H1 (cell line): ENCODE results near the gene QSOX1. TPM values are rescaled to one million over a fixed set of nuclear protein-coding genes. Genes with fewer than 3 reads are reported as not detected.

Experiments used
- CTCF ChIA-PET: fragments of 300-600 bp; sonication (Branson Sonifier 250); formaldehyde crosslinking; loops from one replicate; lab custom pipeline; 2021; ENCODE audit not compliant: partially characterized antibody; lab: Charles Lee
- POLR2A ChIA-PET: fragments of 300-600 bp; sonication (Branson Sonifier 250); formaldehyde crosslinking; loops from one replicate; lab custom pipeline; 2021; ENCODE audit warnings: inconsistent platforms; ENCODE audit not compliant: partially characterized antibody; lab: Charles Lee
- DNase-seq, 2 experiments: peaks; one replicate each; pipeline versions ENCODE4 v3.0.0 to v3.0.0-alpha.2; 2010 to 2022; ENCODE audit warnings: low spot score in 2 of 2, low read depth in 1 of 2, mixed read lengths in 1 of 2
- FAIRE-seq: peaks from 2 replicates; lab custom pipeline; 2011; peaks lifted over from hg19 to GRCh38; lab: Jason Lieb, UNC
- H2AFZ ChIP-seq: 2 replicates; pipeline ENCODE4 v1.8.1; 2012; ENCODE audit warnings: low read length, inconsistent platforms
- H2AK5ac ChIP-seq: 2 replicates; pipeline ENCODE4 v1.6.1; 2013; ENCODE audit warnings: low read depth, low read length
- H2BK120ac ChIP-seq: replicated peaks from 2 replicates; pipeline ENCODE3; 2013; ENCODE audit warnings: low read depth, low read length, inconsistent platforms
- H2BK12ac ChIP-seq: 2 replicates; pipeline ENCODE4 v1.6.1; 2013; ENCODE audit warnings: low read depth, low read length
- H2BK15ac ChIP-seq: 2 replicates; pipeline ENCODE4 v1.6.1; 2013; ENCODE audit warnings: low read length
- H2BK20ac ChIP-seq: 2 replicates; pipeline ENCODE4 v1.6.1; 2013; ENCODE audit warnings: low read length
- H2BK5ac ChIP-seq: 2 replicates; pipeline ENCODE4 v1.6.1; 2013; ENCODE audit warnings: low read depth, low read length
- H3K14ac ChIP-seq: 2 replicates; pipeline ENCODE4 v1.6.1; 2013; ENCODE audit warnings: inconsistent platforms; ENCODE audit not compliant: insufficient read length
- H3K18ac ChIP-seq: 2 replicates; pipeline ENCODE4 v1.6.1; 2013; ENCODE audit warnings: low read length; ENCODE audit errors: extremely low read depth
- H3K23ac ChIP-seq: 2 replicates; pipeline ENCODE4 v1.6.1; 2013; ENCODE audit warnings: inconsistent platforms; ENCODE audit not compliant: insufficient read length
- H3K23me2 ChIP-seq: 2 replicates; pipeline ENCODE4 v1.6.1; 2013; ENCODE audit warnings: low read depth, low read length
- H3K27ac ChIP-seq: 2 replicates; pipeline ENCODE4 v1.6.1; 2011; ENCODE audit warnings: low read depth, low read length, inconsistent platforms
- H3K27me3 ChIP-seq, 4 experiments: replicated peaks in 1 of 4; 1 replicate in 1 of 4; 2 replicates in 3 of 4; pipeline versions ENCODE4 v1.6.1 to v1.8.1; 2011 to 2013; ENCODE audit warnings: low read length in 3 of 4, mild to moderate bottlenecking in 3 of 4, inconsistent platforms in 2 of 4, mixed read lengths in 2 of 4, moderate library complexity in 1 of 4; ENCODE audit not compliant: control insufficient read depth in 3 of 4, insufficient read depth in 3 of 4; ENCODE audit errors: extremely low read depth in 1 of 4
- H3K36me3 ChIP-seq, 4 experiments: 2 replicates each; pipeline versions ENCODE4 v1.6.1 to v1.8.1; 2011 to 2013; ENCODE audit warnings: mild to moderate bottlenecking in 4 of 4, low read length in 3 of 4, moderate library complexity in 2 of 4, control low read depth in 1 of 4, inconsistent platforms in 1 of 4; ENCODE audit not compliant: insufficient read depth in 4 of 4, control insufficient read depth in 2 of 4
- H3K4ac ChIP-seq: replicated peaks from 2 replicates; pipeline ENCODE3; 2013; ENCODE audit warnings: low read length, low read depth, mixed read lengths, inconsistent platforms; ENCODE audit not compliant: insufficient read length
- H3K4me1 ChIP-seq, 4 experiments: replicated peaks in 1 of 4; 1 replicate in 1 of 4; 2 replicates in 3 of 4; pipeline versions ENCODE4 v1.6.1 to v1.8.1; 2011 to 2013; ENCODE audit warnings: low read length in 3 of 4, inconsistent platforms in 2 of 4, mixed read lengths in 1 of 4; ENCODE audit not compliant: insufficient read depth in 4 of 4, control insufficient read depth in 3 of 4
- H3K4me2 ChIP-seq, 2 experiments: 2 replicates each; pipeline versions ENCODE4 v1.6.1 to v1.8.1; 2011 to 2013; ENCODE audit warnings: low read depth in 2 of 2, low read length in 2 of 2, control low read depth in 1 of 2, inconsistent platforms in 1 of 2, mild to moderate bottlenecking in 1 of 2; ENCODE audit not compliant: insufficient read depth in 1 of 2
- H3K4me3 ChIP-seq, 4 experiments: fragments of 200-600, 300-600 bp in 1 of 4; sonication (generic), shearing (Covaris generic), sonication (Bioruptor Twin) in 1 of 4; 2 replicates each; pipeline versions ENCODE4 v1.5.1 to v1.8.1; 2011 to 2016; ENCODE audit warnings: low read length in 4 of 4, low read depth in 3 of 4, control low read depth in 2 of 4, inconsistent platforms in 2 of 4, mild to moderate bottlenecking in 2 of 4, mixed read lengths in 1 of 4, moderate library complexity in 1 of 4; ENCODE audit not compliant: insufficient read depth in 2 of 4; ENCODE audit errors: extremely low read depth in 1 of 4
- H3K56ac ChIP-seq: replicated peaks from 2 replicates; pipeline ENCODE3; 2013; ENCODE audit warnings: low read depth, mild to moderate bottlenecking, mixed read lengths, low read length, inconsistent platforms; ENCODE audit not compliant: insufficient read length
- H3K79me1 ChIP-seq: 2 replicates; pipeline ENCODE4 v1.6.1; 2013; ENCODE audit warnings: low read depth, low read length, control low read depth
- H3K79me2 ChIP-seq, 2 experiments: 2 replicates each; pipeline versions ENCODE4 v1.6.1 to v1.8.1; 2012 to 2013; ENCODE audit warnings: low read length in 2 of 2, mild to moderate bottlenecking in 2 of 2, inconsistent platforms in 1 of 2; ENCODE audit not compliant: insufficient read depth in 2 of 2, control insufficient read depth in 1 of 2
- H3K9ac ChIP-seq, 4 experiments: replicated peaks in 1 of 4; 1 replicate in 1 of 4; 2 replicates in 3 of 4; pipeline versions ENCODE4 v1.6.1 to v1.8.1; 2011 to 2013; ENCODE audit warnings: low read depth in 3 of 4, low read length in 3 of 4, control low read depth in 2 of 4, mild to moderate bottlenecking in 2 of 4, moderate library complexity in 2 of 4, inconsistent platforms in 1 of 4; ENCODE audit errors: extremely low read depth in 1 of 4
- H3K9me3 ChIP-seq, 2 experiments: 2 replicates each; pipeline versions ENCODE4 v1.6.1 to v1.8.1; 2012 to 2013; ENCODE audit warnings: mild to moderate bottlenecking in 2 of 2, moderate library complexity in 2 of 2, control low read depth in 1 of 2, inconsistent platforms in 1 of 2, low read depth in 1 of 2, low read length in 1 of 2, mixed read lengths in 1 of 2; ENCODE audit not compliant: insufficient read depth in 2 of 2
- H4K20me1 ChIP-seq, 2 experiments: replicated peaks in 1 of 2; 2 replicates each; pipeline versions ENCODE3 to v1.8.1; 2011 to 2013; ENCODE audit warnings: inconsistent platforms in 2 of 2, low read length in 2 of 2, mild to moderate bottlenecking in 1 of 2; ENCODE audit not compliant: insufficient read depth in 2 of 2, control insufficient read depth in 1 of 2
- H4K5ac ChIP-seq: 2 replicates; pipeline ENCODE4 v1.6.1; 2013; ENCODE audit warnings: low read length, low read depth, mixed read lengths, inconsistent platforms; ENCODE audit not compliant: insufficient read length
- H4K8ac ChIP-seq: 2 replicates; pipeline ENCODE4 v1.8.0; 2013; ENCODE audit warnings: mild to moderate bottlenecking, moderate library complexity, low read length, inconsistent platforms; ENCODE audit not compliant: insufficient read depth; ENCODE audit errors: extremely low read depth
- H4K91ac ChIP-seq: replicated peaks from 2 replicates; pipeline ENCODE3; 2013; ENCODE audit warnings: low read length, mixed read lengths, inconsistent platforms; ENCODE audit not compliant: insufficient read length
- BACH1 ChIP-seq: IDR thresholded peaks from 2 replicates; pipeline ENCODE4 v1.6.1; 2012; ENCODE audit warnings: low read length, improper control_type of control experiment
- BCL11A ChIP-seq, 2 experiments: IDR thresholded peaks; one replicate each; pipeline ENCODE4 v1.6.1; 2011; ENCODE audit warnings: low read depth in 2 of 2, low read length in 2 of 2, mild to moderate bottlenecking in 2 of 2
- CBX5 ChIP-seq: fragments of 300-800, 300-1000 bp; sonication (generic); IDR thresholded peaks from 2 replicates; pipeline ENCODE4 v1.7.1; 2016; ENCODE audit warnings: antibody characterized with exemption, low read length, low read depth
- CEBPB ChIP-seq: IDR thresholded peaks from 2 replicates; pipeline ENCODE4 v1.6.1; 2012; ENCODE audit warnings: low read depth, low read length
- KDM1A ChIP-seq: fragments of 200-600, 300-600 bp; sonication (generic); IDR thresholded peaks from 2 replicates; pipeline ENCODE4 v1.7.1; 2016; ENCODE audit warnings: mild to moderate bottlenecking, low read length, borderline replicate concordance
- POLR2AphosphoS5 ChIP-seq: IDR thresholded peaks from 2 replicates; pipeline ENCODE4 v1.6.1; 2011; ENCODE audit warnings: low read depth, low read length
- RBBP5 ChIP-seq: IDR thresholded peaks from 2 replicates; pipeline ENCODE4 v1.7.1; 2012; ENCODE audit warnings: low read depth, mild to moderate bottlenecking, inconsistent platforms, low read length, moderate library complexity, borderline replicate concordance
- SRF ChIP-seq: IDR thresholded peaks from 2 replicates; pipeline ENCODE4 v1.6.1; 2011; ENCODE audit warnings: mild to moderate bottlenecking, low read depth, low read length, moderate library complexity
- TAF7 ChIP-seq: optimal IDR thresholded peaks from 2 replicates; pipeline ENCODE3; 2011; ENCODE audit warnings: low read depth, mild to moderate bottlenecking, inconsistent platforms, low read length, moderate library complexity, borderline replicate concordance
- TCF12 ChIP-seq: IDR thresholded peaks from 2 replicates; pipeline ENCODE4 v1.6.1; 2011; ENCODE audit warnings: low read depth, mild to moderate bottlenecking, low read length
- USF2 ChIP-seq: IDR thresholded peaks from 2 replicates; pipeline ENCODE4 v1.6.1; 2011; ENCODE audit warnings: low read length, improper control_type of control experiment
- WGBS, 2 experiments: shearing (Covaris generic) in 1 of 2; methylation state at CpG; one replicate each; pipeline versions ENCODE4 v1.1.6 to v1.1.7; 2013 to 2015; ENCODE audit warnings: low lambda C conversion rate in 2 of 2, mixed read lengths in 2 of 2, inconsistent platforms in 1 of 2, low coverage in 1 of 2, missing lambda C conversion rate in 1 of 2; ENCODE audit not compliant: insufficient replicate concordance in 2 of 2, insufficient coverage in 1 of 2, insufficient read length in 1 of 2; ENCODE audit errors: extremely low coverage in 1 of 2, missing lambda C conversion rate in 1 of 2; 5-methylcytosine and 5-hydroxymethylcytosine counted together
- polyA plus RNA-seq, 7 experiments: library from polyadenylated mRNA; depleted of rRNA in 3 of 7; stranded (reverse) in 5 of 7; unstranded in 2 of 7; fragments of >200 nt in 5 of 7; fragments of 200-250 nt in 2 of 7; gene quantifications; 1 replicate in 5 of 7; 2 replicates in 1 of 7; 4 replicates in 1 of 7; pipeline versions ENCODE4 v1.2.1 to v1.2.3, GENCODE V29; 2011 to 2013; ENCODE audit warnings: missing spikeins in 2 of 7, mixed read lengths in 2 of 7
- total RNA-seq: library from RNA; stranded (reverse); fragmentation: NEBNext Ultra II Directional; extraction: Animal tissue kit (Norgen Biotek cat#: 25700); gene quantifications from 2 replicates; pipeline ENCODE4 v1.2.1, GENCODE V29; 2021

Gene QSOX1
- total and polyA plus RNA-seq, 2 of the 8 experiments (the other 6 are each of a cell fraction or from before 2014, with no cell fraction given), result 97.7 to 123 TPM

- 90% methylated on average over 4 of the region's 4 CpGs; no CpG with 5 or more reads in 1 of the 2 experiments for WGBS, 2 experiments
- TF ChIP-seq TAF7 (no peak), BACH1 (no peak), CBX5 (no peak), USF2 (no peak), TCF12 (no peak), BCL11A (IDR thresholded peaks at IDR 0.05; ENCODE audit: low read depth in 2 of 2, low read length in 2 of 2) (no peak), RBBP5 (no peak), CEBPB (no peak), SRF (no peak), KDM1A (no peak), POLR2AphosphoS5 (no peak)
Measured at GRCh38 chr1:180247580-180247979, 92.9 kb downstream of the QSOX1 start.

More at GRCh38 chr1:180247580-180247979, 92.9 kb downstream of the QSOX1 start:
- CTCF ChIA-PET, result interaction anchor here (1.0 to 17.1 kb wide), 19 partner anchors 8 to 403 kb away, joined by 3 to 244 read pairs (median 7); no protein-coding TSS in a partner anchor
- no peaks in the 10 kb centered on the region for H3K79me2 ChIP-seq
- H3K9ac ChIP-seq, result no peak overlapping the region
- H3K36me3 ChIP-seq, result no peaks in the 10 kb centered on the region
- H4K20me1 ChIP-seq, result peaks cover 0 to 2% of the 10 kb centered on the region in 2 experiments
- H3K9me3 ChIP-seq, result no peaks in the 10 kb centered on the region
- no peak for DNase-seq
- H3K23ac ChIP-seq, result no peak overlapping the region
- no peak overlapping the region for H4K5ac ChIP-seq
- no peak overlapping the region for H3K56ac ChIP-seq
- no peak overlapping the region for H2BK120ac ChIP-seq
- H2BK20ac ChIP-seq, result no peak overlapping the region
- no peak overlapping the region for H3K4me3 ChIP-seq
- no peak overlapping the region for H4K8ac ChIP-seq
- H2AK5ac ChIP-seq, result peak overlapping the region; percentile 45; the same call in 1 of the 2 replicates
- no peak overlapping the region for H2AFZ ChIP-seq
- no peak overlapping the region for H3K4me2 ChIP-seq
- peak overlapping the region; percentile 85; the same call in 1 of the 2 replicates for H2BK12ac ChIP-seq
- H3K4me1 ChIP-seq, result peaks cover 6 to 24% (median 20%) of the 10 kb centered on the region in 4 experiments
- H3K27ac ChIP-seq, result no peak overlapping the region
- H3K18ac ChIP-seq, result no peak overlapping the region
- H3K4ac ChIP-seq, result no peak overlapping the region
- FAIRE-seq, result no peak
- peak overlapping the region; percentile 30; the same call in 1 of the 2 replicates for H2BK5ac ChIP-seq
- H2BK15ac ChIP-seq, result no peak overlapping the region
- no peak overlapping the region for H3K14ac ChIP-seq
- POLR2A ChIA-PET, result interaction anchor here (0.8 to 3.4 kb wide), 6 partner anchors 9 to 169 kb away, joined by 3 to 12 read pairs (median 6); partner anchors contain the start of gene LHX4
- H3K27me3 ChIP-seq, result no peaks in the 10 kb centered on the region; a peak in 1 of 7 replicates
- no peaks in the 10 kb centered on the region for H3K79me1 ChIP-seq
- H4K91ac ChIP-seq, result peak overlapping the region; percentile 11
- H3K23me2 ChIP-seq, result peaks cover 2% of the 10 kb centered on the region; the same call in 1 of the 2 replicates
